ENCODE results near the gene RNASE12.

DNA sequence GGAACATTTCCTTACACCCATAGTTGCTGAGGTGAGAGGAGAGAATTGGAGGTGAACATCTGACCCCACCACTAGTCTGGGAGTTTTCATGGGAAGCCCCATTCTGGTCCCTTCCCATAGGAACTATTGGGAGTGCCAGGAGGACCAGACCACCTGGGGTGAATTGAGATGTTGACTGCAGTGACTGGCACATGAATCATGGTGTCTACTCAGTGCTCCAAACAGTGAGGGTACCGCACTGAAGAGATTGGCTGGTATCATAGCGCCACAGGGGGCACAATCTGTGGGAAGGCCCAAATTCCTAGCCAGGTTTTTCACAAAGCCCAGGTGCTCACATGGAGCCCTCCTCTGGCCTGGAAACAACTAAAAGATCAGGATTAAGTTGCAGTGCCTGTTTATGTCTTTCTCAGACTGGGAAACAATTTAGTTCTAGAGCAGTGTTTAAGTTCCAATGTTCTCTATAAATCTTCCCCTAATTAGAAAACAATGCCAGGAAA is 26.6 kb downstream of the RNASE12 start:
- no peak for TF ChIP-seq POLR2A (IDR thresholded peaks at IDR 0.05)
- TF ChIP-seq, protein P1, sequence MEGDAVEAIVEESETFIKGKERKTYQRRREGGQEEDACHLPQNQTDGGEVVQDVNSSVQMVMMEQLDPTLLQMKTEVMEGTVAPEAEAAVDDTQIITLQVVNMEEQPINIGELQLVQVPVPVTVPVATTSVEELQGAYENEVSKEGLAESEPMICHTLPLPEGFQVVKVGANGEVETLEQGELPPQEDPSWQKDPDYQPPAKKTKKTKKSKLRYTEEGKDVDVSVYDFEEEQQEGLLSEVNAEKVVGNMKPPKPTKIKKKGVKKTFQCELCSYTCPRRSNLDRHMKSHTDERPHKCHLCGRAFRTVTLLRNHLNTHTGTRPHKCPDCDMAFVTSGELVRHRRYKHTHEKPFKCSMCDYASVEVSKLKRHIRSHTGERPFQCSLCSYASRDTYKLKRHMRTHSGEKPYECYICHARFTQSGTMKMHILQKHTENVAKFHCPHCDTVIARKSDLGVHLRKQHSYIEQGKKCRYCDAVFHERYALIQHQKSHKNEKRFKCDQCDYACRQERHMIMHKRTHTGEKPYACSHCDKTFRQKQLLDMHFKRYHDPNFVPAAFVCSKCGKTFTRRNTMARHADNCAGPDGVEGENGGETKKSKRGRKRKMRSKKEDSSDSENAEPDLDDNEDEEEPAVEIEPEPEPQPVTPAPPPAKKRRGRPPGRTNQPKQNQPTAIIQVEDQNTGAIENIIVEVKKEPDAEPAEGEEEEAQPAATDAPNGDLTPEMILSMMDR (IDR thresholded peaks at IDR 0.05), result no peak
